Pancreas (tissue), 10 donors: ENCODE results near the gene ABR. TPM values are rescaled to one million over a fixed set of nuclear protein-coding genes. Genes with fewer than 3 reads are reported as not detected.

Source experiments
- ATAC-seq, 4 donors: fragments of 200-7000 bp; cut with Tn5 transposase; one replicate each; pipeline versions ENCODE4 v1.8.0 to v1.9.1; 2020; ENCODE audit warnings: mild to moderate bottlenecking in 4 of 4, moderate library complexity in 4 of 4
- DNase-seq, 6 donors: peaks; one replicate each; pipeline ENCODE4 v3.0.0-alpha.2; 2020
- FAIRE-seq: peaks from 2 replicates; lab custom pipeline; 2012; peaks lifted over from hg19 to GRCh38; lab: Jason Lieb, UNC
- H3K27ac ChIP-seq, 4 donors: fragments of 200-600 bp; sonication (generic); 1 replicate in 3 of 4; 2 replicates in 1 of 4; pipeline versions ENCODE4 v1.5.0 to v1.8.0; 2020
- H3K27me3 ChIP-seq, 4 donors: fragments of 200-600 bp; one replicate each; pipeline ENCODE4 v1.8.0; 2021
- H3K36me3 ChIP-seq, 3 donors: fragments of 200-600 bp; sonication (generic) in 1 of 3; one replicate each; pipeline versions ENCODE4 v1.5.0 to v1.8.0; 2020 to 2021
- H3K4me1 ChIP-seq, 3 donors: fragments of 200-600 bp; one replicate each; pipeline ENCODE4 v1.8.0; 2021
- H3K4me3 ChIP-seq, 4 donors: fragments of 200-600 bp; sonication (generic) in 2 of 4; one replicate each; pipeline versions ENCODE4 v1.5.0 to v1.8.0; 2020 to 2021
- H3K9me3 ChIP-seq, 4 donors: fragments of 200-600 bp; one replicate each; pipeline ENCODE4 v1.8.0; 2021
- CTCF ChIP-seq, 4 donors: fragments of 200-600 bp; sonication (generic) in 3 of 4; IDR thresholded peaks; one replicate each; pipeline versions ENCODE4 v1.5.0 to v1.8.0; 2021; ENCODE audit warnings: antibody characterized with exemption in 4 of 4
- WGBS, 2 donors: extraction: QIAGEN DNeasy Blood & Tissue Kit; methylation state at CpG; one replicate each; pipeline ENCODE4 v1.1.7; 2013; 5-methylcytosine and 5-hydroxymethylcytosine counted together
- intact Hi-C, 3 donors: fragments of 100-400 bp; cut with DNase I; formaldehyde crosslinking; loops; one replicate each; pipeline versions ENCODE4 v1.11.1 to v1.14.2; 2022
- polyA plus RNA-seq, 2 donors: library from polyadenylated mRNA; stranded (reverse); fragments of 200-250 nt; gene quantifications; one replicate each; pipeline ENCODE4 v1.2.3, GENCODE V29; 2013
- total RNA-seq, 6 donors: library from RNA; stranded (reverse); fragmentation: NEBNext Ultra II Directional in 4 of 6; extraction: Animal tissue kit (Norgen Biotek cat#: 25700) in 4 of 6; gene quantifications; one replicate each; pipeline versions ENCODE4 v1.2.1 to v1.2.4, GENCODE V29; 2021 to 2023
- donor health status: healthy with polysubstance abuse.
- donor health status: DM: no; HTN: no; CAD: no; lungs with moderate emphysema.
- donor health status: DM: no; HTN: no; CAD: no.
- donor health status: control.
- donor health status: control.
- donor health status: Bipolar disorder and iron deficiency.
- donor health status: DM: yes; HTN: yes; CAD: no.
- donor health status: DM: no; HTN: no; CAD: no.
- donor health status: DM: no; HTN: no; CAD: no.
- donor health status: DM: yes; HTN: yes; CAD: no.

ABR gene
- total and polyA plus RNA-seq, 8 donors = 15.4 to 65.7 (median 28.4) TPM

- Histone ChIP-seq H3K36me3 (no peaks in the 10 kb centered on the region), H3K27ac (no peak overlapping the region), H3K27me3 (no peaks in the 10 kb centered on the region), H3K4me1 (no peaks in the 10 kb centered on the region), H3K9me3 (no peaks in the 10 kb centered on the region), H3K4me3 (no peak overlapping the region)
- intact Hi-C loops = no loop called here
- no peak for FAIRE-seq
- no peak for ATAC-seq
- 69 to 72% methylated on average over 11 of the region's 11 CpGs for WGBS, 2 donors
- DNase-seq = no peak
- TF ChIP-seq CTCF (IDR thresholded peaks at IDR 0.05) = no peak
Observed at GRCh38 chr17:1170739-1171138, 9.0 kb downstream of the ABR start.

- Histone ChIP-seq H3K27ac (no peak overlapping the region), H3K36me3 (no peaks in the 10 kb centered on the region), H3K27me3 (no peaks in the 10 kb centered on the region), H3K4me1 (no peaks in the 10 kb centered on the region), H3K9me3 (no peaks in the 10 kb centered on the region), H3K4me3 (no peak overlapping the region)
- no peak for ATAC-seq
- WGBS, 2 donors = 47 to 76% methylated on average over 4 of the region's 4 CpGs
- DNase-seq = no peak
- no peak for TF ChIP-seq CTCF (IDR thresholded peaks at IDR 0.05)
- intact Hi-C loops = no loop called here
- FAIRE-seq = no peak
Observed at GRCh38 chr17:1169929-1170312, 9.9 kb downstream of the ABR start.

GRCh38 chr17:1169221-1169928 is 10.4 kb downstream of the ABR start:
- ATAC-seq = no peak
- no peak for FAIRE-seq
- 67 to 71% methylated on average over 22 of the region's 22 CpGs for WGBS, 2 donors
- no peak for TF ChIP-seq CTCF (IDR thresholded peaks at IDR 0.05)
- Histone ChIP-seq H3K9me3 (no peaks in the 10 kb centered on the region), H3K27ac (no peak overlapping the region), H3K36me3 (no peaks in the 10 kb centered on the region), H3K4me3 (no peak overlapping the region), H3K27me3 (no peaks in the 10 kb centered on the region), H3K4me1 (no peaks in the 10 kb centered on the region)
- DNase-seq = no peak
- intact Hi-C loops = no loop called here

- WGBS, 2 donors = 66 to 85% methylated on average over 17 of the region's 17 CpGs
- DNase-seq (no peak), FAIRE-seq (no peak), ATAC-seq (no peak)
- intact Hi-C loops = no loop called here
- no peaks in the 10 kb centered on the region for H3K4me1 ChIP-seq
- TF ChIP-seq CTCF (IDR thresholded peaks at IDR 0.05) = no peak
- no peaks in the 10 kb centered on the region for H3K9me3 ChIP-seq
- no peak overlapping the region for H3K27ac ChIP-seq
- no peaks in the 10 kb centered on the region for H3K27me3 ChIP-seq
- no peak overlapping the region for H3K4me3 ChIP-seq
- no peaks in the 10 kb centered on the region for H3K36me3 ChIP-seq
Observed at GRCh38 chr17:1168533-1169220, 11.1 kb downstream of the ABR start.

GRCh38 chr17:1166276-1166675 is 13.5 kb downstream of the ABR start:
- intact Hi-C loops = no loop called here
- no peak for DNase-seq
- FAIRE-seq = no peak

More at GRCh38 chr17:1166276-1166675, 13.5 kb downstream of the ABR start:
- no peak overlapping the region for H3K4me3 ChIP-seq
- TF ChIP-seq CTCF (IDR thresholded peaks at IDR 0.05) = no peak
- no peaks in the 10 kb centered on the region for H3K27me3 ChIP-seq
- H3K27ac ChIP-seq = no peak overlapping the region
- no peaks in the 10 kb centered on the region for H3K36me3 ChIP-seq
- ATAC-seq = no peak
- H3K4me1 ChIP-seq = no peaks in the 10 kb centered on the region
- 53 to 59% methylated on average over 11 of the region's 11 CpGs for WGBS, 2 donors
- no peaks in the 10 kb centered on the region for H3K9me3 ChIP-seq
